Naive thymus-derived CD8-positive, alpha-beta T cell (primary cell): ENCODE results near the gene RNF43. TPM values are rescaled to one million over a fixed set of nuclear protein-coding genes. Genes with fewer than 3 reads are reported as not detected.

Source experiments
- ATAC-seq, 2 donors: fragments of 150-1000 bp; cut with Tn5 transposase in 1 of 2; sonication (Bioruptor Pico), chemical (Tn5 transposase) in 1 of 2; 1 replicate in 1 of 2; 2 replicates in 1 of 2; pipeline ENCODE4 v1.10.0; 2021; ENCODE audit warnings: mild to moderate bottlenecking in 2 of 2, moderate library complexity in 2 of 2
- POLR2A ChIA-PET: fragments of 350-600 bp; sonication (Branson Sonifier 250); formaldehyde crosslinking; loops from one replicate; lab custom pipeline; 2021; ENCODE audit warnings: antibody characterized with exemption; lab: Charles Lee
- DNase-seq, 10 donors: peaks; one replicate each; pipeline versions ENCODE4 v3.0.0 to v3.0.0-alpha.2; 2020 to 2022
- H3K27ac Mint-ChIP-seq, 10 donors: one replicate each; pipeline ENCODE4 v1.8.0; 2020 to 2022; ENCODE audit warnings: mild to moderate bottlenecking in 10 of 10, mixed read lengths in 10 of 10, moderate library complexity in 4 of 10, inconsistent platforms in 1 of 10
- H3K27me3 Mint-ChIP-seq, 5 donors: one replicate each; pipeline ENCODE4 v1.8.0; 2021 to 2022; ENCODE audit warnings: mixed read lengths in 5 of 5
- H3K36me3 Mint-ChIP-seq, 3 donors: one replicate each; pipeline ENCODE4 v1.8.0; 2020 to 2022; ENCODE audit warnings: mixed read lengths in 3 of 3, mild to moderate bottlenecking in 2 of 3, inconsistent platforms in 1 of 3
- H3K4me1 Mint-ChIP-seq, 4 donors: one replicate each; pipeline ENCODE4 v1.8.0; 2021 to 2022; ENCODE audit warnings: mixed read lengths in 4 of 4
- H3K4me3 Mint-ChIP-seq, 10 donors: one replicate each; pipeline ENCODE4 v1.8.0; 2020 to 2022; ENCODE audit warnings: mild to moderate bottlenecking in 10 of 10, mixed read lengths in 10 of 10, moderate library complexity in 6 of 10, inconsistent platforms in 1 of 10
- H3K9me3 Mint-ChIP-seq, 9 donors: one replicate each; pipeline ENCODE4 v1.8.0; 2020 to 2022; ENCODE audit warnings: mixed read lengths in 9 of 9, mild to moderate bottlenecking in 3 of 9, inconsistent platforms in 1 of 9, moderate library complexity in 1 of 9
- polyA plus RNA-seq, 3 donors: library from polyadenylated mRNA; unstranded; fragments of 300-500 nt; fragmentation: Illumina TruSeq; gene quantifications; one replicate each; pipeline ENCODE4 v1.2.3, GENCODE V29; 2021
- total RNA-seq, 8 experiments: library from RNA in 2 of 8; stranded (reverse) in 2 of 8; gene quantifications; one replicate each; pipeline ENCODE4 v1.2.3 and lab custom pipeline; 2021 to 2026

The RNF43 gene
- total and polyA plus RNA-seq, 5 experiments from 2014 or later = 0.07 to 1.7 (median 0.90) TPM

GRCh38 chr17:58416937-58417299, 416 bp downstream of the RNF43 start:
- no peaks in the 10 kb centered on the region for H3K27me3 Mint-ChIP-seq
- H3K27ac Mint-ChIP-seq = peak overlapping the region in 6 of 10 donors; percentile 17 to 79 (median 55)
- no peak overlapping the region for H3K4me3 Mint-ChIP-seq
- ATAC-seq (no peak), DNase-seq (no peak)
- POLR2A ChIA-PET = interaction anchor here (1.0 to 1.9 kb wide), 8 partner anchors 65 to 100 kb away, joined by 3 to 17 read pairs (median 12); partner anchors contain the start of genes SUPT4H1 and TSPOAP1
- no peaks in the 10 kb centered on the region for H3K9me3 Mint-ChIP-seq
- peaks cover 0 to under 1% (median 0%) of the 10 kb centered on the region in 3 donors for H3K36me3 Mint-ChIP-seq
- peaks cover 3 to 15% (median 12%) of the 10 kb centered on the region in 4 donors for H3K4me1 Mint-ChIP-seq

GRCh38 chr17:58416396-58416795, 938 bp downstream of the RNF43 start:
- no peaks in the 10 kb centered on the region for H3K27me3 Mint-ChIP-seq
- DNase-seq = no peak
- ATAC-seq = no peak

GRCh38 chr17:58415371-58416055, 1.8 kb downstream of the RNF43 start:
- POLR2A ChIA-PET = interaction anchor here (0.9 to 1.9 kb wide), 3 partner anchors 63 to 98 kb away, joined by 3 to 5 read pairs (median 3); partner anchors contain the start of gene SUPT4H1
- peaks cover 0 to 4% (median 0%) of the 10 kb centered on the region in 3 donors for H3K36me3 Mint-ChIP-seq

More at GRCh38 chr17:58416396-58416795, 938 bp downstream of the RNF43 start:
- Mint-ChIP-seq H3K4me3 (no peak overlapping the region), H3K36me3 (peaks cover 0 to 4% (median 0%) of the 10 kb centered on the region in 3 donors), H3K27ac (peak overlapping the region in 2 of 10 donors; percentile 3 to 15), H3K4me1 (peaks cover 3 to 15% (median 12%) of the 10 kb centered on the region in 4 donors), H3K9me3 (no peaks in the 10 kb centered on the region)
- POLR2A ChIA-PET = interaction anchor here (0.9 to 1.9 kb wide), 3 partner anchors 64 to 98 kb away, joined by 3 to 17 read pairs (median 5); partner anchors contain the start of gene SUPT4H1

GRCh38 chr17:58414596-58414997, 2.7 kb downstream of the RNF43 start:
- Mint-ChIP-seq H3K4me1 (peaks cover 3 to 15% (median 12%) of the 10 kb centered on the region in 4 donors), H3K27me3 (no peaks in the 10 kb centered on the region), H3K4me3 (no peak overlapping the region), H3K27ac (no peak overlapping the region), H3K36me3 (peaks cover 0 to 4% (median 0%) of the 10 kb centered on the region in 3 donors), H3K9me3 (no peaks in the 10 kb centered on the region)
- no peak for ATAC-seq
- POLR2A ChIA-PET = interaction anchor here (1.1 kb wide), 1 partner anchor 97 kb away, joined by 3 read pairs; no protein-coding TSS in a partner anchor
- no peak for DNase-seq

More at GRCh38 chr17:58415371-58416055, 1.8 kb downstream of the RNF43 start:
- no peak for DNase-seq
- H3K27me3 Mint-ChIP-seq = no peaks in the 10 kb centered on the region
- H3K4me3 Mint-ChIP-seq = no peak overlapping the region
- H3K27ac Mint-ChIP-seq = peak overlapping the region in 2 of 10 donors; percentile 16 to 70
- peaks cover 3 to 15% (median 12%) of the 10 kb centered on the region in 4 donors for H3K4me1 Mint-ChIP-seq
- ATAC-seq = no peak
- H3K9me3 Mint-ChIP-seq = no peaks in the 10 kb centered on the region

GRCh38 chr17:58413684-58414083, 3.6 kb downstream of the RNF43 start:
- POLR2A ChIA-PET = no interaction called here
- no peaks in the 10 kb centered on the region for H3K27me3 Mint-ChIP-seq

GRCh38 chr17:58412961-58413586, 4.3 kb downstream of the RNF43 start:
- peaks cover 0 to 4% (median 0%) of the 10 kb centered on the region in 3 donors for H3K36me3 Mint-ChIP-seq
- ATAC-seq (no peak), DNase-seq (no peak)
- no peak overlapping the region for H3K27ac Mint-ChIP-seq
- POLR2A ChIA-PET = no interaction called here
- H3K27me3 Mint-ChIP-seq = no peaks in the 10 kb centered on the region
- no peak overlapping the region for H3K4me3 Mint-ChIP-seq
- peaks cover 3 to 12% (median 11%) of the 10 kb centered on the region in 4 donors for H3K4me1 Mint-ChIP-seq
- H3K9me3 Mint-ChIP-seq = no peaks in the 10 kb centered on the region

More at GRCh38 chr17:58413684-58414083, 3.6 kb downstream of the RNF43 start:
- H3K27ac Mint-ChIP-seq = no peak overlapping the region
- H3K36me3 Mint-ChIP-seq = peaks cover 0 to 4% (median 0%) of the 10 kb centered on the region in 3 donors
- H3K4me3 Mint-ChIP-seq = no peak overlapping the region
- no peaks in the 10 kb centered on the region for H3K9me3 Mint-ChIP-seq
- H3K4me1 Mint-ChIP-seq = peaks cover 3 to 15% (median 12%) of the 10 kb centered on the region in 4 donors
- DNase-seq (no peak), ATAC-seq (no peak)

GRCh38 chr17:58412064-58412703, 5.2 kb downstream of the RNF43 start:
- POLR2A ChIA-PET = no interaction called here

GRCh38 chr17:58411408-58411894, 5.9 kb downstream of the RNF43 start:
- Mint-ChIP-seq H3K27me3 (no peaks in the 10 kb centered on the region), H3K4me1 (no peaks in the 10 kb centered on the region), H3K36me3 (peaks cover 0 to 4% (median 0%) of the 10 kb centered on the region in 3 donors), H3K27ac (no peak overlapping the region), H3K4me3 (no peak overlapping the region), H3K9me3 (no peaks in the 10 kb centered on the region)
- DNase-seq = no peak
- POLR2A ChIA-PET = no interaction called here
- ATAC-seq = no peak

More at GRCh38 chr17:58412064-58412703, 5.2 kb downstream of the RNF43 start:
- H3K4me1 Mint-ChIP-seq = peaks cover 0 to 3% (median 3%) of the 10 kb centered on the region in 4 donors
- no peaks in the 10 kb centered on the region for H3K9me3 Mint-ChIP-seq
- peaks cover 0 to 4% (median 0%) of the 10 kb centered on the region in 3 donors for H3K36me3 Mint-ChIP-seq
- H3K27ac Mint-ChIP-seq = peak overlapping the region in 2 of 10 donors; percentile 27 to 43
- no peaks in the 10 kb centered on the region for H3K27me3 Mint-ChIP-seq
- no peak overlapping the region for H3K4me3 Mint-ChIP-seq
- DNase-seq = no peak
- no peak for ATAC-seq

GRCh38 chr17:58410714-58411407, 6.5 kb downstream of the RNF43 start:
- POLR2A ChIA-PET = no interaction called here
- DNase-seq (no peak), ATAC-seq (no peak)
- H3K9me3 Mint-ChIP-seq = no peaks in the 10 kb centered on the region
- H3K27me3 Mint-ChIP-seq = no peaks in the 10 kb centered on the region
- peaks cover 0 to 4% (median 0%) of the 10 kb centered on the region in 3 donors for H3K36me3 Mint-ChIP-seq
- H3K27ac Mint-ChIP-seq = no peak overlapping the region
- H3K4me3 Mint-ChIP-seq = no peak overlapping the region
- H3K4me1 Mint-ChIP-seq = no peaks in the 10 kb centered on the region

GRCh38 chr17:58409432-58409831, 7.9 kb downstream of the RNF43 start:
- Mint-ChIP-seq H3K36me3 (peaks cover 0 to 4% (median 0%) of the 10 kb centered on the region in 3 donors), H3K4me3 (no peak overlapping the region), H3K27ac (no peak overlapping the region), H3K27me3 (no peaks in the 10 kb centered on the region), H3K9me3 (no peaks in the 10 kb centered on the region), H3K4me1 (no peaks in the 10 kb centered on the region)
- POLR2A ChIA-PET = no interaction called here
- DNase-seq = no peak
- ATAC-seq = no peak

GRCh38 chr17:58403311-58403710, 14.0 kb downstream of the RNF43 start:
- no peak overlapping the region for H3K4me3 Mint-ChIP-seq
- H3K27me3 Mint-ChIP-seq = no peaks in the 10 kb centered on the region
- no peak overlapping the region for H3K27ac Mint-ChIP-seq
- ATAC-seq (no peak), DNase-seq (no peak)
- H3K4me1 Mint-ChIP-seq = peaks cover 0 to 8% (median 4%) of the 10 kb centered on the region in 4 donors
- POLR2A ChIA-PET = no interaction called here
- H3K9me3 Mint-ChIP-seq = no peaks in the 10 kb centered on the region
- peaks cover 0 to 6% (median 0%) of the 10 kb centered on the region in 3 donors for H3K36me3 Mint-ChIP-seq

- ATAC-seq (no peak), DNase-seq (no peak)
- POLR2A ChIA-PET = no interaction called here
- Mint-ChIP-seq H3K9me3 (no peaks in the 10 kb centered on the region), H3K27me3 (no peaks in the 10 kb centered on the region), H3K36me3 (peaks cover 0 to 9% (median 0%) of the 10 kb centered on the region in 3 donors), H3K4me1 (peaks cover 0 to 8% (median 4%) of the 10 kb centered on the region in 4 donors), H3K4me3 (no peak overlapping the region), H3K27ac (no peak overlapping the region)
These were observed 14.7 kb downstream of the RNF43 start for GRCh38 chr17:58402679-58403078.
